ENCODE measurements around the gene TTLL9.

DNA sequence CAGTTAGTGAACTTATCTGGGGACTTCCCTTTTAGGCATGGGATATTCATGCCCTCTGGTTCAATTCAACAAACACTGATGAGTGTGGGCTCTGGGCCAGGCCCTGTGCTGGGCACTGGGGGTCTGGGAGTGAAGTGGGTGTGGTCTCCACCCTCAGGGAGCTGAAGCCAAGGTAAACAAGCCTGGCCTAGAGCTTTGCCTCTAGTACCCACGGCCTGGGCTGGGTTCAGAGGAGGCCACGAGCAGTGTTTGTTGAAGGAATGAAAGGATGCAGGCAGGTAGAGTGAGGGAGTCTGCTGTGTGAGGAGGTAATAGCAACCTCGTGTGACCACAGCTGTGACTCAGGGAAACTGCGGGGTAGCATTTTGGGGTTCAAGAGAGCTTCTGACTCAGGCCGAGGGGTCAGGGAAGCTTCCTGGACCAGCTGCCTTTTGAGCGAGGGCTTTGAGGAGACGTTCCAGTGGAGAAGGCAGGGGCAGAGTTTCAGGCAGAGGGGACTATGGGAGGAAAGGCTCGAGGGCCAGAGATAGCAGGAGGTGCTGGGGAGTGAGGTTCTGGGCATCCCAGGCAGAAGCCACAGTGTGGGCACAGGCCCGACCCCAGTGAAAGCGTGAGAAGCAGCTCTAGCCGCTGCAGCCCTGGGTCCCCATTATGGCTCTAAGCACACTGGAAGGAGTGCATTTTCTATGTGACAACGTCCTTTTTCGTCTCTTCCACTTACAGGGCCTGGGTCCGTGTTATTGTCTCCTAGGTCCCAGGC lies 45.7 kb upstream of the TTLL9 start:
- no peak for TF ChIP-seq CSDC2 (CRISPR knock-in tag; IDR thresholded peaks at IDR 0.05)
- no peak for TF ChIP-seq ARNTL (CRISPR knock-in tag; IDR thresholded peaks at IDR 0.05; ENCODE audit: borderline replicate concordance, low read depth)
- TF ChIP-seq, protein P1, sequence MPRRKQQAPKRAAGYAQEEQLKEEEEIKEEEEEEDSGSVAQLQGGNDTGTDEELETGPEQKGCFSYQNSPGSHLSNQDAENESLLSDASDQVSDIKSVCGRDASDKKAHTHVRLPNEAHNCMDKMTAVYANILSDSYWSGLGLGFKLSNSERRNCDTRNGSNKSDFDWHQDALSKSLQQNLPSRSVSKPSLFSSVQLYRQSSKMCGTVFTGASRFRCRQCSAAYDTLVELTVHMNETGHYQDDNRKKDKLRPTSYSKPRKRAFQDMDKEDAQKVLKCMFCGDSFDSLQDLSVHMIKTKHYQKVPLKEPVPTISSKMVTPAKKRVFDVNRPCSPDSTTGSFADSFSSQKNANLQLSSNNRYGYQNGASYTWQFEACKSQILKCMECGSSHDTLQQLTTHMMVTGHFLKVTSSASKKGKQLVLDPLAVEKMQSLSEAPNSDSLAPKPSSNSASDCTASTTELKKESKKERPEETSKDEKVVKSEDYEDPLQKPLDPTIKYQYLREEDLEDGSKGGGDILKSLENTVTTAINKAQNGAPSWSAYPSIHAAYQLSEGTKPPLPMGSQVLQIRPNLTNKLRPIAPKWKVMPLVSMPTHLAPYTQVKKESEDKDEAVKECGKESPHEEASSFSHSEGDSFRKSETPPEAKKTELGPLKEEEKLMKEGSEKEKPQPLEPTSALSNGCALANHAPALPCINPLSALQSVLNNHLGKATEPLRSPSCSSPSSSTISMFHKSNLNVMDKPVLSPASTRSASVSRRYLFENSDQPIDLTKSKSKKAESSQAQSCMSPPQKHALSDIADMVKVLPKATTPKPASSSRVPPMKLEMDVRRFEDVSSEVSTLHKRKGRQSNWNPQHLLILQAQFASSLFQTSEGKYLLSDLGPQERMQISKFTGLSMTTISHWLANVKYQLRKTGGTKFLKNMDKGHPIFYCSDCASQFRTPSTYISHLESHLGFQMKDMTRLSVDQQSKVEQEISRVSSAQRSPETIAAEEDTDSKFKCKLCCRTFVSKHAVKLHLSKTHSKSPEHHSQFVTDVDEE (CRISPR knock-in tag; IDR thresholded peaks at IDR 0.05), result no peak
- no peak for TF ChIP-seq TOX (CRISPR knock-in tag; IDR thresholded peaks at IDR 0.05; ENCODE audit: borderline replicate concordance)
- TF ChIP-seq ZFP3 (CRISPR knock-in tag; IDR thresholded peaks at IDR 0.05), result no peak
- no peak for TF ChIP-seq GLIS3 (CRISPR knock-in tag; IDR thresholded peaks at IDR 0.05)
- TF ChIP-seq ZC3H10 (CRISPR knock-in tag; IDR thresholded peaks at IDR 0.05), result no peak
- TF ChIP-seq, protein P2, sequence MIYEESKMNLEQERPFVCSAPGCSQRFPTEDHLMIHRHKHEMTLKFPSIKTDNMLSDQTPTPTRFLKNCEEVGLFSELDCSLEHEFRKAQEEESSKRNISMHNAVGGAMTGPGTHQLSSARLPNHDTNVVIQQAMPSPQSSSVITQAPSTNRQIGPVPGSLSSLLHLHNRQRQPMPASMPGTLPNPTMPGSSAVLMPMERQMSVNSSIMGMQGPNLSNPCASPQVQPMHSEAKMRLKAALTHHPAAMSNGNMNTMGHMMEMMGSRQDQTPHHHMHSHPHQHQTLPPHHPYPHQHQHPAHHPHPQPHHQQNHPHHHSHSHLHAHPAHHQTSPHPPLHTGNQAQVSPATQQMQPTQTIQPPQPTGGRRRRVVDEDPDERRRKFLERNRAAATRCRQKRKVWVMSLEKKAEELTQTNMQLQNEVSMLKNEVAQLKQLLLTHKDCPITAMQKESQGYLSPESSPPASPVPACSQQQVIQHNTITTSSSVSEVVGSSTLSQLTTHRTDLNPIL (CRISPR knock-in tag; IDR thresholded peaks at IDR 0.05; ENCODE audit: low read depth), result no peak
- TF ChIP-seq, protein P3, sequence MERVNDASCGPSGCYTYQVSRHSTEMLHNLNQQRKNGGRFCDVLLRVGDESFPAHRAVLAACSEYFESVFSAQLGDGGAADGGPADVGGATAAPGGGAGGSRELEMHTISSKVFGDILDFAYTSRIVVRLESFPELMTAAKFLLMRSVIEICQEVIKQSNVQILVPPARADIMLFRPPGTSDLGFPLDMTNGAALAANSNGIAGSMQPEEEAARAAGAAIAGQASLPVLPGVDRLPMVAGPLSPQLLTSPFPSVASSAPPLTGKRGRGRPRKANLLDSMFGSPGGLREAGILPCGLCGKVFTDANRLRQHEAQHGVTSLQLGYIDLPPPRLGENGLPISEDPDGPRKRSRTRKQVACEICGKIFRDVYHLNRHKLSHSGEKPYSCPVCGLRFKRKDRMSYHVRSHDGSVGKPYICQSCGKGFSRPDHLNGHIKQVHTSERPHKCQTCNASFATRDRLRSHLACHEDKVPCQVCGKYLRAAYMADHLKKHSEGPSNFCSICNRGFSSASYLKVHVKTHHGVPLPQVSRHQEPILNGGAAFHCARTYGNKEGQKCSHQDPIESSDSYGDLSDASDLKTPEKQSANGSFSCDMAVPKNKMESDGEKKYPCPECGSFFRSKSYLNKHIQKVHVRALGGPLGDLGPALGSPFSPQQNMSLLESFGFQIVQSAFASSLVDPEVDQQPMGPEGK (CRISPR knock-in tag; IDR thresholded peaks at IDR 0.05; ENCODE audit: borderline replicate concordance), result no peak
- no peak for TF ChIP-seq ZNF565 (CRISPR knock-in tag; conservative IDR thresholded peaks at IDR 0.05; ENCODE audit: low read depth)
- TF ChIP-seq BACH2 (CRISPR knock-in tag; IDR thresholded peaks at IDR 0.05; ENCODE audit: borderline replicate concordance), result no peak
- TF ChIP-seq TCF4 (CRISPR knock-in tag; IDR thresholded peaks at IDR 0.05; ENCODE audit: borderline replicate concordance), result no peak
- no peak for TF ChIP-seq RARB (CRISPR knock-in tag; IDR thresholded peaks at IDR 0.05)
- TF ChIP-seq ISL1 (CRISPR knock-in tag; IDR thresholded peaks at IDR 0.05), result no peak
